Neural progenitor cell (in vitro differentiated cells): ENCODE data around the gene C9orf78. TPM values are rescaled to one million over a fixed set of nuclear protein-coding genes. Genes with fewer than 3 reads are reported as not detected.

Source experiments
- DNase-seq: peaks from one replicate; pipeline ENCODE4 v3.0.0-alpha.2; 2016; ENCODE audit warnings: low spot score
- H2AFZ ChIP-seq: fragments of 200-600 bp; sonication (generic); replicated peaks from 2 replicates; pipeline ENCODE4 v1.6.1; 2016; ENCODE audit warnings: antibody characterized with exemption
- H3F3A ChIP-seq: fragments of 200-600 bp; sonication (generic); 2 replicates; pipeline ENCODE4 v1.6.1; 2016; ENCODE audit warnings: antibody characterized with exemption, low read depth
- H3K27ac ChIP-seq: fragments of 200-600 bp; sonication (generic); 2 replicates; pipeline ENCODE4 v1.5.1; 2016; ENCODE audit warnings: mild to moderate bottlenecking
- H3K27me3 ChIP-seq: fragments of 200-600 bp; sonication (generic); 2 replicates; pipeline ENCODE4 v1.6.1; 2016; ENCODE audit warnings: mild to moderate bottlenecking, moderate library complexity
- H3K36me3 ChIP-seq: fragments of 200-600 bp; sonication (generic); 2 replicates; pipeline ENCODE4 v1.5.1; 2016
- H3K4me1 ChIP-seq: fragments of 200-600 bp; sonication (generic); 2 replicates; pipeline ENCODE4 v1.6.1; 2016; ENCODE audit warnings: mixed run types
- H3K4me2 ChIP-seq: fragments of 200-600 bp; sonication (generic); 2 replicates; pipeline ENCODE4 v1.6.1; 2016
- H3K4me3 ChIP-seq: fragments of 200-600 bp; sonication (generic); 2 replicates; pipeline ENCODE4 v1.5.1; 2016
- H3K79me2 ChIP-seq: fragments of 200-600 bp; sonication (generic); 2 replicates; pipeline ENCODE4 v1.6.1; 2016; ENCODE audit warnings: low read depth
- H3K9ac ChIP-seq: fragments of 200-600 bp; sonication (generic); 2 replicates; pipeline ENCODE4 v1.6.1; 2016
- H3K9me3 ChIP-seq: fragments of 200-600 bp; sonication (generic); 2 replicates; pipeline ENCODE4 v1.5.1; 2016; ENCODE audit warnings: low read depth
- H4K20me1 ChIP-seq: fragments of 200-600 bp; sonication (generic); 2 replicates; pipeline ENCODE4 v1.6.1; 2016; ENCODE audit warnings: low read depth
- H3K27ac Mint-ChIP-seq: 3 replicates; pipeline ENCODE4 v1.8.0; 2021; ENCODE audit warnings: mixed read lengths
- H3K27me3 Mint-ChIP-seq: 2 replicates; pipeline ENCODE4 v1.8.0; 2022; ENCODE audit warnings: low read depth, mild to moderate bottlenecking, inconsistent platforms, moderate library complexity, mixed read lengths; ENCODE audit not compliant: insufficient read depth
- H3K36me3 Mint-ChIP-seq: 3 replicates; pipeline ENCODE4 v1.8.0; 2021; ENCODE audit warnings: mixed read lengths
- H3K4me1 Mint-ChIP-seq: 3 replicates; pipeline ENCODE4 v1.8.0; 2021; ENCODE audit warnings: mixed read lengths
- H3K4me3 Mint-ChIP-seq: 3 replicates; pipeline ENCODE4 v1.8.0; 2021; ENCODE audit warnings: mild to moderate bottlenecking, moderate library complexity, mixed read lengths
- H3K9me3 Mint-ChIP-seq: 3 replicates; pipeline ENCODE4 v1.8.0; 2020; ENCODE audit warnings: mixed read lengths
- EZH2 ChIP-seq: fragments of 200-600 bp; sonication (generic); IDR thresholded peaks from 2 replicates; pipeline ENCODE4 v1.6.1; 2017; ENCODE audit warnings: antibody characterized with exemption, mild to moderate bottlenecking, moderate library complexity
- EZH2phosphoT487 ChIP-seq: fragments of 200-600 bp; sonication (generic); IDR thresholded peaks from 2 replicates; pipeline ENCODE4 v1.6.1; 2017; ENCODE audit warnings: antibody characterized with exemption
- total RNA-seq: library from RNA; depleted of rRNA; stranded (reverse); fragments of >200 nt; gene quantifications from 2 replicates; pipeline ENCODE4 v1.2.3, GENCODE V29; 2015; ENCODE audit warnings: low replicate concordance
- TF ChIP-seq, protein P1 (sequence below): fragments of 200-600 bp; sonication (generic); IDR thresholded peaks from 2 replicates; pipeline ENCODE4 v1.5.1; 2017; ENCODE audit warnings: antibody characterized with exemption, mild to moderate bottlenecking

The C9orf78 gene
- total RNA-seq, 1 donor from 2014 or later, result 42.2 TPM

GRCh38 chr9:129849901-129850300, 14.8 kb upstream of the C9orf78 start:
- no peak overlapping the region for H3K9ac ChIP-seq
- H3K36me3 Mint-ChIP-seq, result peaks cover 21% of the 10 kb centered on the region

DNA sequence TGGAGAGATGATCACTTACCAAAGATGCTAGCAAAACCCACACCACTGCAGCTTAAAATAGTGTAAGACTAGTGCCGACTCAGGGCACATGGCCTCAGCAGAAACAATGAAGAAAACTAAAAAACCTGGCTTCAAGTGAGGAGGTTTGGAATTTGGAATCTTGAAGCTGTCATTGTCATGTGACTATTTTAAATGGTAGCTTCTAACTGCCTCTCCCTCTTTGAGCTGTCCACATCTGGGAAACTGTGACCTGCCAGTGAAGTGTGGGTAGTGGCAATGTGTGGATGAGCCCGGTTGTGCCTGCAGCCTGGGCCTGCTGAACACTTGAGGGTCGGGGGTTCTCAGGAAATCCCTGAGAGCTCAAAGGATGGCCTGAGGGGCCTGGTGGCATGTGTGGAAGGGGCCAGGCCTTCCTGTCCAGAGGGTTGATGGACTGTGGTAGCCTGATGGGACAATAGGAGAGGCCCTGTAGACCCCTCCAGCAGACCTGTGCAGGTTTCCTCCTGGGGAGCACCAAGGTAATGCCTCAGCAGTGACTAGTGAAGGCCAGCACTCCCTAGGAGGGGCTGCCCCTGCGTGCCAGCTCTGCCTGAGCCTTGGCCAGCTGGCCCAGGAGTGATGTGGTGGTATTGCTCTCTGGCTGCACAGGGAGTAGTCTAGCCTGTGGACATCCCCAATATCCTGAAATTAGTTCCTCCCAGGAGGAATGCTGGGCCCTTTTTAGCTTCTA, 13.8 kb upstream of the C9orf78 start:
- Histone ChIP-seq H3K4me3 (no peak overlapping the region), H3K4me2 (no peak overlapping the region), H4K20me1 (no peaks in the 10 kb centered on the region), H2AFZ (no peak overlapping the region), H3K9ac (no peak overlapping the region), H3F3A (no peaks in the 10 kb centered on the region), H3K36me3 (no peaks in the 10 kb centered on the region), H3K27me3 (no peaks in the 10 kb centered on the region), H3K79me2 (no peaks in the 10 kb centered on the region), H3K9me3 (no peaks in the 10 kb centered on the region), H3K27ac (no peak overlapping the region), H3K4me1 (no peaks in the 10 kb centered on the region)
- no peaks in the 10 kb centered on the region for H3K9me3 Mint-ChIP-seq
- no peaks in the 10 kb centered on the region for H3K27me3 Mint-ChIP-seq
- H3K4me1 Mint-ChIP-seq, result no peaks in the 10 kb centered on the region
- no peak overlapping the region for H3K27ac Mint-ChIP-seq
- no peak overlapping the region for H3K4me3 Mint-ChIP-seq
- no peak for DNase-seq
- TF ChIP-seq EZH2phosphoT487 (no peak), EZH2 (no peak)
- TF ChIP-seq, protein P1, sequence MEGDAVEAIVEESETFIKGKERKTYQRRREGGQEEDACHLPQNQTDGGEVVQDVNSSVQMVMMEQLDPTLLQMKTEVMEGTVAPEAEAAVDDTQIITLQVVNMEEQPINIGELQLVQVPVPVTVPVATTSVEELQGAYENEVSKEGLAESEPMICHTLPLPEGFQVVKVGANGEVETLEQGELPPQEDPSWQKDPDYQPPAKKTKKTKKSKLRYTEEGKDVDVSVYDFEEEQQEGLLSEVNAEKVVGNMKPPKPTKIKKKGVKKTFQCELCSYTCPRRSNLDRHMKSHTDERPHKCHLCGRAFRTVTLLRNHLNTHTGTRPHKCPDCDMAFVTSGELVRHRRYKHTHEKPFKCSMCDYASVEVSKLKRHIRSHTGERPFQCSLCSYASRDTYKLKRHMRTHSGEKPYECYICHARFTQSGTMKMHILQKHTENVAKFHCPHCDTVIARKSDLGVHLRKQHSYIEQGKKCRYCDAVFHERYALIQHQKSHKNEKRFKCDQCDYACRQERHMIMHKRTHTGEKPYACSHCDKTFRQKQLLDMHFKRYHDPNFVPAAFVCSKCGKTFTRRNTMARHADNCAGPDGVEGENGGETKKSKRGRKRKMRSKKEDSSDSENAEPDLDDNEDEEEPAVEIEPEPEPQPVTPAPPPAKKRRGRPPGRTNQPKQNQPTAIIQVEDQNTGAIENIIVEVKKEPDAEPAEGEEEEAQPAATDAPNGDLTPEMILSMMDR, result no peak
- peaks cover 17% of the 10 kb centered on the region for H3K36me3 Mint-ChIP-seq

More at GRCh38 chr9:129849901-129850300, 14.8 kb upstream of the C9orf78 start:
- TF ChIP-seq EZH2 (no peak), EZH2phosphoT487 (no peak)
- TF ChIP-seq, protein P1, result no peak
- Mint-ChIP-seq H3K27me3 (no peaks in the 10 kb centered on the region), H3K4me1 (no peaks in the 10 kb centered on the region), H3K4me3 (no peak overlapping the region), H3K27ac (no peak overlapping the region), H3K9me3 (no peaks in the 10 kb centered on the region)
- Histone ChIP-seq H3K27ac (no peak overlapping the region), H3K4me1 (no peaks in the 10 kb centered on the region), H3K36me3 (no peaks in the 10 kb centered on the region), H3K4me3 (no peak overlapping the region), H3F3A (no peaks in the 10 kb centered on the region), H4K20me1 (no peaks in the 10 kb centered on the region), H3K9me3 (no peaks in the 10 kb centered on the region), H2AFZ (no peak overlapping the region), H3K27me3 (no peaks in the 10 kb centered on the region), H3K79me2 (no peaks in the 10 kb centered on the region), H3K4me2 (no peak overlapping the region)
- no peak for DNase-seq

DNA sequence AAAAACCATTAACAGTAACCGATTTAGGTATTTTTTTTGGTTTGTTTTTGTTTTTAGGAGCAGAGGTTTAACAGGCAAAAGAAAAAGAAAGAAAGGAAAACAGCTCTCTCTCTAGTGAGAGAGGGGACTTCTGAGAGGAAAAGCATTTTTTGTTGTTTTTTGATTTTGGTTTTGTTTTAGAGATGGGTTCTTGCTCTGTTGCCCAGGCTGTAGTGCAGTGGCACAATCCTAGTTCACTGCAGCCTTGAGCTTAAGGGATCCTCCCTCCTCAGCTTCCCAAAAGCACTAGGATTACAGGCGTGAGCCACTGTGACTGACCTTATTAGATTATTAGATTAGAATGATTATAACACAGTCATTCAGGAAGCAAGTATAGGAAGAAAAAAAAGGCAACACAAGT, 10.3 kb upstream of the C9orf78 start:
- Histone ChIP-seq H3K9ac (no peak overlapping the region), H2AFZ (no peak overlapping the region), H3K79me2 (no peaks in the 10 kb centered on the region), H3K4me3 (no peak overlapping the region), H3F3A (no peaks in the 10 kb centered on the region), H3K4me1 (no peaks in the 10 kb centered on the region), H4K20me1 (peaks cover 5% of the 10 kb centered on the region), H3K27me3 (no peaks in the 10 kb centered on the region), H3K9me3 (no peaks in the 10 kb centered on the region), H3K4me2 (no peak overlapping the region), H3K36me3 (no peaks in the 10 kb centered on the region), H3K27ac (no peak overlapping the region)
- Mint-ChIP-seq H3K27me3 (no peaks in the 10 kb centered on the region), H3K27ac (peak overlapping the region; percentile 30), H3K4me3 (no peak overlapping the region), H3K9me3 (no peaks in the 10 kb centered on the region), H3K4me1 (peaks cover 17% of the 10 kb centered on the region), H3K36me3 (peaks cover 5% of the 10 kb centered on the region)
- TF ChIP-seq, protein P1, result no peak
- TF ChIP-seq EZH2phosphoT487, result no peak
- no peak for TF ChIP-seq EZH2
- DNase-seq, result no peak
